ENCODE measurements around the gene ALDH1A2.
"Not testable (repeated sequence)": the region's sequence is repeated elsewhere in the genome, so short reads cannot be mapped to it uniquely, and the experiment has no call there.

Gene ALDH1A2

DNA sequence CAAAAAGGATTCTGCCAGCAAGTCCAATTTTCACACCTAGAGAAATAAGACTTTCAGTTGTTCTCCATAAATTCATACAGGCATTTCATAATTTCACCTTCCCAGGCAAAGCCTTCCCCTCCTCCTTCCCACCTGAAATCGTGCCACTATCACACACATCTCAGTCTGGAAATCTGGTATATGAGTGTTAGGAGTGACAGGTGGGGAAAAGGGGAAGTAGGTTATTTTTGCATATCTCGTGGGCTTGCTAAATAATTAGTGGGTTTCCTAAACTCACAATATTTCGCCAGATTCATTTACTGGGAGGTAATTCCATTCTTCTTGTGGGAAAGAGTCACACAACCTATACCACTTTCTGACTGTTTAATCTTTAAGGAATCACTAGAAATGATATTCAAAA, 7.4 kb downstream of the ALDH1A2 start:
- H3K27ac Mint-ChIP-seq, result no peak overlapping the region
- H3K27me3 Mint-ChIP-seq, result peaks cover 39% of the 10 kb centered on the region
- no peak overlapping the region for H3K4me3 Mint-ChIP-seq
- no peaks in the 10 kb centered on the region for H3K9me3 Mint-ChIP-seq
- H3K4me1 Mint-ChIP-seq, result no peaks in the 10 kb centered on the region
- no peak for ATAC-seq
- no peaks in the 10 kb centered on the region for H3K36me3 Mint-ChIP-seq

DNA sequence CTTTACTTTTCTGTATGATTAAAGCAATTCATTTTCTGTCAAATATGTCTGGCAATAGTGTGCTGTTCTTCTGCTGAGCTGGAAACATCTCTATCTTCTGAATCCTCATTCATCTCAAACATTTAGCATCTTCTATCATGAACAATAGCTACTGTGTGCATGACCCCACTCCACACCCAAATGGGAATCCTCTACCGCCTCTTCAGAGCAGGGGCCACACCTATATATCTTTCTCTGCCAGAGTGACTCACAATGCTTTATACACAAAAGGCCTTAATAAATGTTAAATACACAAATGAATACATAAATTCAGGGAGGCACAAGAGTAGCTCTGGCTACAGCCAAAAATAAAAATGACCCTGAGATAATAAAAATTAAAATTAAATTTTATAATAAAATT, 8.0 kb downstream of the ALDH1A2 start:
- Mint-ChIP-seq H3K4me1 (no peaks in the 10 kb centered on the region), H3K9me3 (no peaks in the 10 kb centered on the region), H3K36me3 (no peaks in the 10 kb centered on the region), H3K27me3 (peaks cover 34% of the 10 kb centered on the region), H3K27ac (no peak overlapping the region), H3K4me3 (no peak overlapping the region)
- no peak for ATAC-seq

DNA sequence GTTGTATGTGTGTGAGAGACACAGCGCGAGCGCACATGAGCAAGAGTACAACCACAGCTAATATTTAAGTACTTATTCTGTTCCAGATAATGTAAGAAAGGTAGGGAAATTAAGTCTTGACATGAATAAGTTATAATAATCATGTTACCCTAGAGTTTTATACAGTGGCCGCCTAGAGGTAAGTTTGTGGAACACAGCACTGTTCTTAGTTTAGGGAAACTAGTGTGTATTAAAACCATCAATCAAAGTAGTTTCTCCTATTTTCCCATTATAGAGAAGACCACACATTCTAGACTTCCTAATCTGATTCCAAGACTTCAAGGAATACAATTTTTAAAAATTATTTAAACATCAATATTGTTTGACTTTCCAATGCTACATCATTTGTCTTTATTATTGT, 9.5 kb downstream of the ALDH1A2 start:
- Mint-ChIP-seq H3K9me3 (no peaks in the 10 kb centered on the region), H3K36me3 (no peaks in the 10 kb centered on the region), H3K4me3 (no peak overlapping the region), H3K27ac (no peak overlapping the region), H3K4me1 (no peaks in the 10 kb centered on the region), H3K27me3 (peaks cover 18% of the 10 kb centered on the region)
- ATAC-seq, result no peak

- Mint-ChIP-seq H3K9me3 (no peaks in the 10 kb centered on the region), H3K4me3 (no peak overlapping the region), H3K27ac (no peak overlapping the region), H3K4me1 (no peaks in the 10 kb centered on the region), H3K36me3 (no peaks in the 10 kb centered on the region), H3K27me3 (peaks cover 27% of the 10 kb centered on the region)
- no peak for ATAC-seq
Measured at GRCh38 chr15:58053315-58054153, 12.0 kb downstream of the ALDH1A2 start.

GRCh38 chr15:58052334-58052733, 13.2 kb downstream of the ALDH1A2 start:
- Mint-ChIP-seq H3K9me3 (no peaks in the 10 kb centered on the region), H3K27ac (no peak overlapping the region), H3K27me3 (peaks cover 27% of the 10 kb centered on the region)

GRCh38 chr15:58049520-58050227, 15.8 kb downstream of the ALDH1A2 start:
- no peaks in the 10 kb centered on the region for H3K36me3 Mint-ChIP-seq
- no peaks in the 10 kb centered on the region for H3K4me1 Mint-ChIP-seq
- no peaks in the 10 kb centered on the region for H3K9me3 Mint-ChIP-seq
- H3K27me3 Mint-ChIP-seq, result peaks cover 33% of the 10 kb centered on the region
- ATAC-seq, result no peak
- no peak overlapping the region for H3K4me3 Mint-ChIP-seq
- no peak overlapping the region for H3K27ac Mint-ChIP-seq

More at GRCh38 chr15:58052334-58052733, 13.2 kb downstream of the ALDH1A2 start:
- H3K4me3 Mint-ChIP-seq, result no peak overlapping the region
- H3K36me3 Mint-ChIP-seq, result no peaks in the 10 kb centered on the region
- H3K4me1 Mint-ChIP-seq, result no peaks in the 10 kb centered on the region
- ATAC-seq, result no peak

GRCh38 chr15:58048261-58048660, 17.2 kb downstream of the ALDH1A2 start:
- no peak for ATAC-seq
- H3K27me3 Mint-ChIP-seq, result peaks cover 24% of the 10 kb centered on the region
- H3K27ac Mint-ChIP-seq, result no peak overlapping the region

DNA sequence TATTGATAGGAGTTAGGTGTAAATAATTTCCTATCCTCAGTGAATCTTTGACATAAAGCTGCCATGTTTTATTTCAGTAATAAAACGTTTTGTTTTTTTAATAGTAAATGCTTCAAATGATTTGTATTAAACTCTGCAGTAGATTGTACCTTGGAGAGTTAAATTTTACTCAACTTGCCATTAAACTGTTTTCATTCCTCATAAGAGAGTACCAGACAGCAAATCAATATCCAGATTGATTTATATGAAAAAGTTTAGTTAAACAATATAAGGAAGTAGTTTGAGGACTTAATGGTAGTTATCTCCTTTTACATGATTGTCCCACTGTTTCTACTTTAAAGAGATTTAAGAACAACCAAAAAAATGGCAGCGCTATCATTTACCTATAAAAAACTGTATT, 18.4 kb downstream of the ALDH1A2 start:
- Mint-ChIP-seq H3K4me1 (no peaks in the 10 kb centered on the region), H3K27ac (no peak overlapping the region), H3K27me3 (peaks cover 22% of the 10 kb centered on the region)

More at GRCh38 chr15:58048261-58048660, 17.2 kb downstream of the ALDH1A2 start:
- Mint-ChIP-seq H3K36me3 (no peaks in the 10 kb centered on the region), H3K4me1 (no peaks in the 10 kb centered on the region), H3K9me3 (no peaks in the 10 kb centered on the region), H3K4me3 (no peak overlapping the region)

DNA sequence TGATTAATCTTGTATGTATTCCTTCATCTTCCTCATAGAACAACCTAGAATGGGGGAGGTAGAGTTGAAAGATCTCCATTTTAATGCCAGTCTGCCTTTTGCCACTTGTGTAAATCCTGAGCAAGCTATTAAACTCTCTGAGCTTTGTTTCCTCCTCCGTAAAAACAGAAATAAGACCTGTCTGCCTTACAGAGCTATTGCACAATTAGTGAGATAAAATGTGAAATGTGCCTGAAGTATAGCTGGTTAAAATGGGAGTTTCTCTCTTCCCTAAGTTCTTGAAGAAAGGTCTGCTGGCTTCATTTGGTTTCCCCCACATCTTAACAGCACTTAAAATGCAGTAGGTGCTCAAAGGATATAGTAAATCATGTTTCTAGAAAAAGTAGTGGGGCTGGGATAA, 19.0 kb downstream of the ALDH1A2 start:
- H3K36me3 Mint-ChIP-seq, result no peaks in the 10 kb centered on the region
- H3K4me1 Mint-ChIP-seq, result no peaks in the 10 kb centered on the region
- H3K27me3 Mint-ChIP-seq, result peaks cover 22% of the 10 kb centered on the region
- no peaks in the 10 kb centered on the region for H3K9me3 Mint-ChIP-seq
- no peak for ATAC-seq
- no peak overlapping the region for H3K27ac Mint-ChIP-seq
- H3K4me3 Mint-ChIP-seq, result no peak overlapping the region

More for the DNA sequence above, 18.4 kb downstream of the ALDH1A2 start:
- Mint-ChIP-seq H3K4me3 (no peak overlapping the region), H3K9me3 (no peaks in the 10 kb centered on the region), H3K36me3 (no peaks in the 10 kb centered on the region)
- no peak for ATAC-seq

DNA sequence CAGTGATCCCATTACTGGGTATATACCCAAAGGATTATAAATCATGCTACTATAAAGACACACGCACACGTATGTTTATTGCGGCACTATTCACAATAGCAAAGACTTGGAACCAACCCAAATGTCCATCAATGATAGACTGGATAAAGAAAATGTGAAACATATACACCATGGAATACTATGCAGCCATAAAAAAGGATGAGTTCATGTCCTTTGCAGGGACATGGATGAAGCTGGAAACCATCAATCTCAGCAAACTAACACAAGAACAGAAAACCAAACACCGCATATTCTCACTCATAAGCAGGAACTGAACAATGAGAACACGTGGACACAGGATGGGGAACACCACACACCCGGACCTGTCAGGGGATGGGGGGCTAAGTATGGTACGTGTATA, 20.1 kb downstream of the ALDH1A2 start:
- H3K36me3 Mint-ChIP-seq, H3K9me3 Mint-ChIP-seq, H3K4me3 Mint-ChIP-seq, H3K4me1 Mint-ChIP-seq, H3K27ac Mint-ChIP-seq, ATAC-seq: not testable (repeated sequence)
- peaks cover 22% of the 10 kb centered on the region for H3K27me3 Mint-ChIP-seq

- no peak for ATAC-seq
- Mint-ChIP-seq H3K27me3 (peaks cover 16% of the 10 kb centered on the region), H3K27ac (no peak overlapping the region), H3K4me1 (no peaks in the 10 kb centered on the region), H3K4me3 (no peak overlapping the region), H3K9me3 (no peaks in the 10 kb centered on the region), H3K36me3 (no peaks in the 10 kb centered on the region)
Measured at GRCh38 chr15:58044551-58044950, 21.0 kb downstream of the ALDH1A2 start.

GRCh38 chr15:58043192-58043903, 22.2 kb downstream of the ALDH1A2 start:
- H3K27ac Mint-ChIP-seq, result no peak overlapping the region
- H3K9me3 Mint-ChIP-seq, result no peaks in the 10 kb centered on the region
- ATAC-seq, result no peak
- H3K4me1 Mint-ChIP-seq, result no peaks in the 10 kb centered on the region
- H3K4me3 Mint-ChIP-seq, result no peak overlapping the region
- peaks cover 13% of the 10 kb centered on the region for H3K27me3 Mint-ChIP-seq
- no peaks in the 10 kb centered on the region for H3K36me3 Mint-ChIP-seq

GRCh38 chr15:58042006-58042405, 23.5 kb downstream of the ALDH1A2 start:
- Mint-ChIP-seq H3K36me3 (no peaks in the 10 kb centered on the region), H3K9me3 (no peaks in the 10 kb centered on the region), H3K27me3 (peaks cover 13% of the 10 kb centered on the region), H3K4me3 (no peak overlapping the region), H3K27ac (no peak overlapping the region), H3K4me1 (no peaks in the 10 kb centered on the region)
- ATAC-seq, result no peak

DNA sequence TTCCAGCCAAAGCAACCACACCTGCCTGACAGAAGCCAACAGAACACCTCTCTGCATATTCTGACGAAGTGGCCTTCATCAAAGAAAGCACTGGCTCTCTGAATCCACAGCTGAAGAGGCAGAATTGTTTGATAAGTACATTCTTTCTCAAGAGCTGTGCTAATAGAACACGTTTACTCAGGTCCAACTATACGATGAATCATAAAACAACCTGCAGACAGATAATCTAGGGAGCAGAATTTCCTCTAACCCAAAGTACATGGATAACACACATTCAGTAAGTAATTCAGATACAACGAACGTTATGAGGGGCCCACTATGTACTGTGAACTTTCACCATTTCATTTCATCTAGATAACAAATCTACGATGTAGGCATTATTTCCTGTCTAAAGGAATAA, 25.4 kb downstream of the ALDH1A2 start:
- no peak for ATAC-seq
- no peak overlapping the region for H3K4me3 Mint-ChIP-seq
- H3K4me1 Mint-ChIP-seq, result no peaks in the 10 kb centered on the region
- H3K27ac Mint-ChIP-seq, result no peak overlapping the region
- H3K27me3 Mint-ChIP-seq, result peaks cover 8% of the 10 kb centered on the region
- H3K36me3 Mint-ChIP-seq, result no peaks in the 10 kb centered on the region
- no peaks in the 10 kb centered on the region for H3K9me3 Mint-ChIP-seq

Data from stimulated activated memory B cell treated with anti-CD40 and anti-IgM and Interleukin-4, amounts not matched to agents 10 μg/mL and 1 μg/mL and 100 μg/mL, for 72 hours (primary cell).